NCI-H146 (cell line): ENCODE data around the gene FTO.

Source experiments
- DNase-seq: peaks from one replicate; lab custom pipeline; 2025; lab: John Stamatoyannopoulos, UW

Gene FTO

GRCh38 chr16:53711390-53711789 is 7.4 kb downstream of the FTO start:
- DNase-seq, result no peak

- DNase-seq, result no peak
Observed at GRCh38 chr16:53712065-53712464, 8.1 kb downstream of the FTO start.

- no peak for DNase-seq
Observed at GRCh38 chr16:53713403-53714204, 9.6 kb downstream of the FTO start.

GRCh38 chr16:53714205-53715022 is 10.5 kb downstream of the FTO start:
- DNase-seq, result peak; percentile 90

GRCh38 chr16:53715023-53715384 is 11.0 kb downstream of the FTO start:
- DNase-seq, result no peak

- DNase-seq, result no peak
Observed at GRCh38 chr16:53717577-53717976, 13.6 kb downstream of the FTO start.

GRCh38 chr16:53721017-53721416 is 17.1 kb downstream of the FTO start:
- no peak for DNase-seq

GRCh38 chr16:53726625-53727024 is 22.7 kb downstream of the FTO start:
- no peak for DNase-seq

- DNase-seq, result no peak
Observed at GRCh38 chr16:53730693-53731092, 26.7 kb downstream of the FTO start.

- peak; percentile 77 for DNase-seq
Observed at GRCh38 chr16:53732296-53732929, 28.5 kb downstream of the FTO start.

GRCh38 chr16:53734908-53735307 is 31.0 kb downstream of the FTO start:
- DNase-seq, result no peak

GRCh38 chr16:53736297-53736696 is 32.3 kb downstream of the FTO start:
- no peak for DNase-seq

GRCh38 chr16:53737552-53737951 is 33.6 kb downstream of the FTO start:
- no peak for DNase-seq

GRCh38 chr16:53740476-53740875 is 36.5 kb downstream of the FTO start:
- DNase-seq, result no peak

- no peak for DNase-seq
Observed at GRCh38 chr16:53740933-53741531, 37.1 kb downstream of the FTO start.

GRCh38 chr16:53741546-53741945 is 37.6 kb downstream of the FTO start:
- no peak for DNase-seq

GRCh38 chr16:53743149-53743566 is 39.2 kb downstream of the FTO start:
- DNase-seq, result peak; percentile 13

GRCh38 chr16:53744449-53744848 is 40.5 kb downstream of the FTO start:
- DNase-seq, result peak; percentile 27

- DNase-seq, result no peak
Observed at GRCh38 chr16:53745086-53745485, 41.1 kb downstream of the FTO start.

- no peak for DNase-seq
Observed at GRCh38 chr16:53745753-53746266, 41.9 kb downstream of the FTO start.

- no peak for DNase-seq
Observed at GRCh38 chr16:53752560-53752959, 48.6 kb downstream of the FTO start.

- no peak for DNase-seq
Observed at GRCh38 chr16:53753431-53753830, 49.5 kb downstream of the FTO start.
